ENCODE results near the gene ANKHD1. TPM values are rescaled to one million over a fixed set of nuclear protein-coding genes. Genes with fewer than 3 reads are reported as not detected.
"Not testable (repeated sequence)": the region's sequence is repeated elsewhere in the genome, so short reads cannot be mapped to it uniquely, and the experiment has no call there.

The ANKHD1 gene
- total and polyA plus RNA-seq, 2 donors from 2014 or later: 26.4 to 130 TPM

DNA sequence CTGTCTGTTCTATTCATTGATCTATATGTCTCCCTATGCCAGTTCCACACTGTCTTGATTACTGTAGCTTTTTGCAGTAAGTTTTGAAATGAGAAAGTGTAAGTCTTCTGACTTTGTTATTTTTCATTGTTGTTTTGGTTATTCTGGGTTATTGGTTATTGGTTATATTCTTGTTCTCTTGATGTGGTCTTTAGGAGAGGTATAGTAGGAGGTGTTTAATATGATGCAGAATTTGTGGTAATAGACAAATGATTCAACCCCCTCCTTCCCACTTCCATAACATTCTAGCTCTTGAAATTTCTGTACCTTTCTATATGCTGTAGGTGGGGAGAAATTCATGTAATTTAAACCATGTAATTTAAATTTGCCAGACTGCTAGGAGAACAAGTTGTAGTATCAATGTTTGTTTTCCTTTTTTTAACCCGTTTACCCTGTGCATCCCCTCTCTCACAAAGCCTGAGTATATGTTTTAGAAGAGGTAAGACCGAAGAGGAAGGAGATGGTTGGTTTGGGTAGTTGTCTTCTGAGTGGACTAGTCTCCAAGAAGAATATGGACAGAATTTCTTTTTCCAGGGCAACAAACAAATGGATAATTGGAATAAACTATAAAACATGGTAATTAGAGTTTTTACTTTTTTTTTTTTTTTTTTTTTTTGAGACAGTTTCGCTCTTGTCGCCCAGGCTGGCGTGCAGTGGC lies 19.2 kb downstream of the ANKHD1 start:
- no peak overlapping the region for H3K27ac ChIP-seq (ENCODE audit: low read depth in 2 of 2, low read length in 2 of 2)

DNA sequence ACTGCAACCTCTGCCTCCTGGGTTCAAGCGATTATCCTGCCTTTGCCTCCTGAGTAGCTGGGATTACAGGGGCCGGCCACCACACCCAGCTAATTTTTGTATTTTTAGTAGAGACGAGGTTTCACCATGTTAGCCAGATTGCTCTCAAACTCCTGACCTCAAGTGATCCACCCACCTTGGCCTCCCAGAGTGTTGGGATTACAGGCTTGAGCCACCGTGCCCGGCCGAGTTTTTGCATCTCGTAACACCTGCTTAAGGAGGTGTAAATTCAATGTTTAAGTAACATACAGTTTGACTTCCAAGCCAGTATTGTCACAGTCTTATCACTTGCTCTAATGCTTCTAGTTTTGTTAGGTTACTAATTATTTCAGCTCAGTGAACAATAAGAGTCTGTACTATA lies 19.7 kb downstream of the ANKHD1 start:
- H3K9me3 ChIP-seq (ENCODE audit: control insufficient read depth in 2 of 3, insufficient read depth in 1 of 3, low read length in 3 of 3); intact Hi-C loops (cut with DNase I); H3K36me3 ChIP-seq (ENCODE audit: control insufficient read depth in 2 of 3, insufficient read depth in 3 of 3, low read length in 3 of 3); DNase-seq; H3K27ac ChIP-seq (ENCODE audit: low read depth in 2 of 2, low read length in 2 of 2); H3K4me1 ChIP-seq (ENCODE audit: control insufficient read depth in 2 of 3, insufficient read depth in 2 of 3, low read depth in 1 of 3, low read length in 3 of 3); H3K9ac ChIP-seq (ENCODE audit: low read length in 3 of 3); H3K27me3 ChIP-seq (ENCODE audit: control insufficient read depth, insufficient read depth, low read length); FAIRE-seq; H3K4me3 ChIP-seq (ENCODE audit: low read length in 3 of 3): not testable (repeated sequence)

More for the DNA sequence above, 19.2 kb downstream of the ANKHD1 start:
- no peaks in the 10 kb centered on the region for H3K36me3 ChIP-seq (ENCODE audit: control insufficient read depth in 2 of 3, insufficient read depth in 3 of 3, low read length in 3 of 3)
- H3K9me3 ChIP-seq (ENCODE audit: control insufficient read depth in 2 of 3, insufficient read depth in 1 of 3, low read length in 3 of 3): no peaks in the 10 kb centered on the region
- no peak overlapping the region for H3K9ac ChIP-seq (ENCODE audit: low read length in 3 of 3)
- no peak overlapping the region for H3K4me3 ChIP-seq (ENCODE audit: low read length in 3 of 3)
- peaks cover 0 to 4% (median 0%) of the 10 kb centered on the region in 3 donors for H3K4me1 ChIP-seq (ENCODE audit: control insufficient read depth in 2 of 3, insufficient read depth in 2 of 3, low read depth in 1 of 3, low read length in 3 of 3)
- FAIRE-seq: no peak
- intact Hi-C loops (cut with DNase I): no loop called here
- H3K27me3 ChIP-seq (ENCODE audit: control insufficient read depth, insufficient read depth, low read length): no peaks in the 10 kb centered on the region
- no peak for DNase-seq
- TF ChIP-seq, protein P1, sequence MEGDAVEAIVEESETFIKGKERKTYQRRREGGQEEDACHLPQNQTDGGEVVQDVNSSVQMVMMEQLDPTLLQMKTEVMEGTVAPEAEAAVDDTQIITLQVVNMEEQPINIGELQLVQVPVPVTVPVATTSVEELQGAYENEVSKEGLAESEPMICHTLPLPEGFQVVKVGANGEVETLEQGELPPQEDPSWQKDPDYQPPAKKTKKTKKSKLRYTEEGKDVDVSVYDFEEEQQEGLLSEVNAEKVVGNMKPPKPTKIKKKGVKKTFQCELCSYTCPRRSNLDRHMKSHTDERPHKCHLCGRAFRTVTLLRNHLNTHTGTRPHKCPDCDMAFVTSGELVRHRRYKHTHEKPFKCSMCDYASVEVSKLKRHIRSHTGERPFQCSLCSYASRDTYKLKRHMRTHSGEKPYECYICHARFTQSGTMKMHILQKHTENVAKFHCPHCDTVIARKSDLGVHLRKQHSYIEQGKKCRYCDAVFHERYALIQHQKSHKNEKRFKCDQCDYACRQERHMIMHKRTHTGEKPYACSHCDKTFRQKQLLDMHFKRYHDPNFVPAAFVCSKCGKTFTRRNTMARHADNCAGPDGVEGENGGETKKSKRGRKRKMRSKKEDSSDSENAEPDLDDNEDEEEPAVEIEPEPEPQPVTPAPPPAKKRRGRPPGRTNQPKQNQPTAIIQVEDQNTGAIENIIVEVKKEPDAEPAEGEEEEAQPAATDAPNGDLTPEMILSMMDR (IDR thresholded peaks at IDR 0.05; ENCODE audit: borderline replicate concordance, extremely low read depth, insufficient read depth): no peak

GRCh38 chr5:140423609-140424008 lies 22.0 kb downstream of the ANKHD1 start:
- intact Hi-C loops (cut with DNase I): no loop called here
- FAIRE-seq: no peak
- Histone ChIP-seq H3K27ac (ENCODE audit: low read depth in 2 of 2, low read length in 2 of 2) (no peak overlapping the region), H3K36me3 (ENCODE audit: control insufficient read depth in 2 of 3, insufficient read depth in 3 of 3, low read length in 3 of 3) (no peaks in the 10 kb centered on the region), H3K9ac (ENCODE audit: low read length in 3 of 3) (no peak overlapping the region), H3K27me3 (ENCODE audit: control insufficient read depth, insufficient read depth, low read length) (no peaks in the 10 kb centered on the region), H3K4me1 (ENCODE audit: control insufficient read depth in 2 of 3, insufficient read depth in 2 of 3, low read depth in 1 of 3, low read length in 3 of 3) (peaks cover 0 to 4% (median 0%) of the 10 kb centered on the region in 3 donors), H3K4me3 (ENCODE audit: low read length in 3 of 3) (no peak overlapping the region), H3K9me3 (ENCODE audit: control insufficient read depth in 2 of 3, insufficient read depth in 1 of 3, low read length in 3 of 3) (no peaks in the 10 kb centered on the region)
- no peak for DNase-seq
- TF ChIP-seq, protein P1 (IDR thresholded peaks at IDR 0.05; ENCODE audit: borderline replicate concordance, extremely low read depth, insufficient read depth): no peak

- TF ChIP-seq, protein P1 (IDR thresholded peaks at IDR 0.05; ENCODE audit: borderline replicate concordance, extremely low read depth, insufficient read depth): no peak
- DNase-seq (no peak), FAIRE-seq (no peak)
- Histone ChIP-seq H3K9me3 (ENCODE audit: control insufficient read depth in 2 of 3, insufficient read depth in 1 of 3, low read length in 3 of 3) (no peaks in the 10 kb centered on the region), H3K27me3 (ENCODE audit: control insufficient read depth, insufficient read depth, low read length) (no peaks in the 10 kb centered on the region), H3K4me1 (ENCODE audit: control insufficient read depth in 2 of 3, insufficient read depth in 2 of 3, low read depth in 1 of 3, low read length in 3 of 3) (peaks cover 0 to 4% (median 0%) of the 10 kb centered on the region in 3 donors), H3K36me3 (ENCODE audit: control insufficient read depth in 2 of 3, insufficient read depth in 3 of 3, low read length in 3 of 3) (no peaks in the 10 kb centered on the region), H3K9ac (ENCODE audit: low read length in 3 of 3) (no peak overlapping the region), H3K4me3 (ENCODE audit: low read length in 3 of 3) (no peak overlapping the region), H3K27ac (ENCODE audit: low read depth in 2 of 2, low read length in 2 of 2) (no peak overlapping the region)
- intact Hi-C loops (cut with DNase I): no loop called here
These were observed 22.5 kb downstream of the ANKHD1 start for GRCh38 chr5:140424135-140424534.

GRCh38 chr5:140427726-140428125 lies 26.1 kb downstream of the ANKHD1 start:
- H3K27me3 ChIP-seq (ENCODE audit: control insufficient read depth, insufficient read depth, low read length); H3K27ac ChIP-seq (ENCODE audit: low read depth in 2 of 2, low read length in 2 of 2); H3K9me3 ChIP-seq (ENCODE audit: control insufficient read depth in 2 of 3, insufficient read depth in 1 of 3, low read length in 3 of 3); H3K4me3 ChIP-seq (ENCODE audit: low read length in 3 of 3); DNase-seq; FAIRE-seq; H3K9ac ChIP-seq (ENCODE audit: low read length in 3 of 3); intact Hi-C loops (cut with DNase I); H3K4me1 ChIP-seq (ENCODE audit: control insufficient read depth in 2 of 3, insufficient read depth in 2 of 3, low read depth in 1 of 3, low read length in 3 of 3); H3K36me3 ChIP-seq (ENCODE audit: control insufficient read depth in 2 of 3, insufficient read depth in 3 of 3, low read length in 3 of 3): not testable (repeated sequence)
